Embryonic facial prominence (tissue), 1 donor: ENCODE data around the gene FLT3LG.
A peak's percentile ranks its signal among the peaks of the same experiment; 100 is the strongest.

ENCODE experiments used
- DNase-seq: peaks from one replicate; pipeline ENCODE4 v3.0.0-alpha.2; 2016; ENCODE audit errors: extremely low spot score

FLT3LG gene

DNA sequence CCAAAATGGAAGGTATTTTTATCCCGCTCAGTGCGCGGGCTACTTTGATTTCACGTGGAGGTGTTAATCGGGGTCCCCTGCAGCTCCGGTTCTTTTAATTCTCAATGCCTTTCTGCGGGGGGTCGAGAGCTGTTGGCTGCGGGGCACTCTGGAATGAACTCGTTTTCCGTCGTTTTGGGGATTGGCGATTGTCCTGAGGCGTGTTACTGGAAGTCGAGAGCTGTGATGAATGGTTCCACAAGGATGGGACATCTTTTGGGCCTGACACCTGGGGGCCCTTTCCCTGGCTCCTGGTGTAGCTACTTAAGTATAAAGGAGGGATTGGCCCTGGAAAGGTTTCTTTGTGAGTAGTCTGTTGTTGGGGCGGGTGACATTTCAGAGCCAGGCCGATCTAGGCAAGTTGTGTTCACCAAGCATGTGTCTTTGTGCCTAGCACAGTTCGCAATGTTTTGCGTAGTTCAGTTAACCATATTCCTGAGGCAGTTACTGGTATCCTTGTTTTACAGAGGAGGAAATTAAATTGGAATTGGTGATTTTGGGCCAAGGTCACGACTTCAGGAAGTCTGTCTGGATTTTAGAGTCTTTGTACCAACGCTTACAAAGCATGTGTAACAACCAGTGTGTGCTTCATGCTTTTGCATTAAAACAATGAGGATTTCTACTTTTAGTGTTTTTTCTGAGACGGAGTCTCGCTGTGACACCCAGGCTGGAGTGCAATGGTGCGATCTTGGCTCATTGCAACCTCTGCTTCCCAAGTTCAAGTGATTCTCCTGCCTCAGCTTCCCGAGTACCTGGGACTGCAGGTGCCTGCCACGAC lies 14.2 kb downstream of the FLT3LG start:
- DNase-seq: no peak

DNA sequence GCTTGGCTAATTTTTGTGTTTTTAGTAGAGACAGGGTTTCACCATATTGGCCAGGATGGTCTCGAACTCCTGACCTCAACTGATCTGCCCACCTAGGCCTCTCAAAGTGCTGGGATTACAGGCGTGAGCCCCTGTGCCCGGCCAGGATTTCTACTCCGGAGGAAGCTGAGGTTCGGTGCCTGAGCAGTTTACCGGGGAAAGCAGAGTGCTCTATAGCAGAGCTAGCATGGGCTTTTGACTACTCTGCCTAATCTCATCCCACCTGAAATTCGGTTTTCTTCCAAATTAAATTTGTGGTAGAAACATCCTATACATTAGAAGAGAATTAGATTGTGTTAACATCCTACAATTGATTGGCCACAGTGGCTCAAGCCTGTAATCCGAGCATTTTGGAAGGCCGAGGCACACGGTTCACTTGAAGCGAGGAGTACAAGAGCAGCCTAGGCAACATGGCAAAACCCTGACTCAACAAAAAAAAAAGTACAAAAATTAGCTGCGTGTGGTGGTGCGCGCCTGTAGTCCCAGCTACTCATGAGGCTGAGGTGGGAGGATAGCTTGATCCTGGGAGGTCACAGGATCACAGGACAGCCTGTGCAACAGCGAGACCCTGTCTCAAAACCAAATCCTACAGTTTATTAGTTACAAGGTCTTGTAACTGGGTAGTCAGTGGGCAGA lies 15.0 kb downstream of the FLT3LG start:
- no peak for DNase-seq

DNA sequence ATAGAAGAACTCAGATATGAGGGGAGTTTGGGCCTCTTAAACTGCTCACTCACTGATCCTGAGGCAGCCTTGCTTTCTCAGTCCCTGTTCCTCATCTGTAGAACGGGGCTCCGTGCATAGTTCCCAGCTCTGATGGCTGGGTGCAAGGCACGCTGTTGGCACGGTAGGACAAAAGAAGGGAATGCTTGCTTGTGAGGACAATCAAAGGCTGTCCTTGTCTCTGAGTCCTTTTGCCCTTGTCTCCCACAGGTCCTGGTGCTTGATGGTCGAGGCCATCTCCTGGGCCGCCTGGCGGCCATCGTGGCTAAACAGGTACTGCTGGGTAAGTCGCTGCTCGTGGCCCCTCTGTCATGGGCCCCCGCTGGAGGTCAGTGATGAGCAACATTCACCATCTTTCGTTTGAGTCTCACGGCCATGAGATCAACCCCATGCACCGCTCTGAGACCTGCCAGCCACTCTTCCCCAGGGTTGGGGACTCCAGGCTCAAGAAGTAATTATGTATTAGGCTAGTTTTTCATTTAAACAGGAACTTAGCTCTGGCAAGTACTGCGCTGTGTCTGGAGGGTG lies 15.7 kb downstream of the FLT3LG start:
- no peak for DNase-seq

DNA sequence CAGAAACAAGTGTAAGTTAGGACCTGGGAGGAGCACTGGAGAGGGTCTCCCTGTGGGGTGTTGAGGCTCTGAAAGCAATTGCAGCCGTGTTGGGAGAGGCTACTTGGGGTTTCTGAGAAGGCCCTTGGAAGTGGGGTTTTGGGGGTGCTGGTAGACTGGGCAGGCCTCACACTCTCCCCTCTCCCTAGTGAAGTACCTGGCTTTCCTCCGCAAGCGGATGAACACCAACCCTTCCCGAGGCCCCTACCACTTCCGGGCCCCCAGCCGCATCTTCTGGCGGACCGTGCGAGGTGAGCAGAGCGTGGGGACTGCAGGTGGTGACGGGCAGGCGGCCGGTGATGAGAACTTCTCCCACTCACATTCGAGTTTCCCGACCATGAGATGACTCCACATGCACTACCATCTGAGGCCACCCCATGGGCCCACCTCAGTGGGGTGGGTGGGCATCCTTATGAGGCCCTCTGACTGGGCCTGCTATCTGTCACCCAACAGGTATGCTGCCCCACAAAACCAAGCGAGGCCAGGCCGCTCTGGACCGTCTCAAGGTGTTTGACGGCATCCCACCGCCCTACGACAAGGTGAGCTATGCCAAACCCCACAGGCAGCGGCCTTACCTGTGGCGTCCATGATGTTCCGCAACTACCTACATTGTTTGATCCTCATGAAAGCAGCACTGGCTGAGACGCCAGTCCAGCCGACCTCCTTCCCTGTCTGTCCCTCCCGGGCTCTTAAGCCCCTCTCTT lies 16.4 kb downstream of the FLT3LG start:
- no peak for DNase-seq

DNA sequence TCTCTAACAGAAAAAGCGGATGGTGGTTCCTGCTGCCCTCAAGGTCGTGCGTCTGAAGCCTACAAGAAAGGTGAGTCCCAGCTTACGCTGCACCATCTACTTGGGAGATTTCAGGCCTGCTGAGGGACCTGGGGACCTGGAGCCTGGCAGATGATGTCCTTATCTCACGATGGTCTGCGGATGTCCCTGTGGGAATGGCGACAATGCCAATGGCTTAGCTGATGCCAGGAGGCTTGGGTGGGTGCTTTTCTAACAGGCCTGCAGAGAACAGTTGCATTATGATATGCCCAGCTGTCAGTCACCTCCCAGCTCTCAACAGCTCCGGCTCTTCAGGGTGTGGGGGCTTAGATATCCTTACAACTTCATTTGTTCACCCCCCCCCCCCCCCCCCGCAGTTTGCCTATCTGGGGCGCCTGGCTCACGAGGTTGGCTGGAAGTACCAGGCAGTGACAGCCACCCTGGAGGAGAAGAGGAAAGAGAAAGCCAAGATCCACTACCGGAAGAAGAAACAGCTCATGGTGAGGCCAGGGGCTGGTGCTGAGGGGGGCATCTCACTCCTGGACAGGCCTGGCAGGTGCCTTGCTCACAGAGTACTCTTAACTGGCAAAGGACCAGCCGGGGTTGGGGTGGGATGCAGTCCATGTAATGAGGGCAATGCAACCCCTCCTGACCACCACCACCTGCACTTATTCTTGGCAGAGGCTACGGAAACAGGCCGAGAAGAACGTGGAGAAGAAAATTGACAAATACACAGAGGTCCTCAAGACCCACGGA lies 17.2 kb downstream of the FLT3LG start:
- no peak for DNase-seq

DNA sequence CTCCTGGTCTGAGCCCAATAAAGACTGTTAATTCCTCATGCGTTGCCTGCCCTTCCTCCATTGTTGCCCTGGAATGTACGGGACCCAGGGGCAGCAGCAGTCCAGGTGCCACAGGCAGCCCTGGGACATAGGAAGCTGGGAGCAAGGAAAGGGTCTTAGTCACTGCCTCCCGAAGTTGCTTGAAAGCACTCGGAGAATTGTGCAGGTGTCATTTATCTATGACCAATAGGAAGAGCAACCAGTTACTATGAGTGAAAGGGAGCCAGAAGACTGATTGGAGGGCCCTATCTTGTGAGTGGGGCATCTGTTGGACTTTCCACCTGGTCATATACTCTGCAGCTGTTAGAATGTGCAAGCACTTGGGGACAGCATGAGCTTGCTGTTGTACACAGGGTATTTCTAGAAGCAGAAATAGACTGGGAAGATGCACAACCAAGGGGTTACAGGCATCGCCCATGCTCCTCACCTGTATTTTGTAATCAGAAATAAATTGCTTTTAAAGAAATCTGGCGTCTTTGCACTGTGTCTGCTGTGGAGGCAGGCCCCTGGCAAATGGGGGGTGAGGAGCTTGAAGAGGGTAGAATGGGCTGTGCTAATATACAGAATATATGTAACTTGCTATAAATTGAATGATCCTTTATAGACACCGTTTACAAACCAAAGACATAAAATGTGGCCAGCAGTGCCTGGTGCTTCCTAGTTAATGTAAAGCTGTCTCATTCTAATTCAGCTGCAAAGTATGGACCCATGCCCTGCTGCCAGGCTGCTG lies 18.0 kb downstream of the FLT3LG start:
- DNase-seq: no peak

DNA sequence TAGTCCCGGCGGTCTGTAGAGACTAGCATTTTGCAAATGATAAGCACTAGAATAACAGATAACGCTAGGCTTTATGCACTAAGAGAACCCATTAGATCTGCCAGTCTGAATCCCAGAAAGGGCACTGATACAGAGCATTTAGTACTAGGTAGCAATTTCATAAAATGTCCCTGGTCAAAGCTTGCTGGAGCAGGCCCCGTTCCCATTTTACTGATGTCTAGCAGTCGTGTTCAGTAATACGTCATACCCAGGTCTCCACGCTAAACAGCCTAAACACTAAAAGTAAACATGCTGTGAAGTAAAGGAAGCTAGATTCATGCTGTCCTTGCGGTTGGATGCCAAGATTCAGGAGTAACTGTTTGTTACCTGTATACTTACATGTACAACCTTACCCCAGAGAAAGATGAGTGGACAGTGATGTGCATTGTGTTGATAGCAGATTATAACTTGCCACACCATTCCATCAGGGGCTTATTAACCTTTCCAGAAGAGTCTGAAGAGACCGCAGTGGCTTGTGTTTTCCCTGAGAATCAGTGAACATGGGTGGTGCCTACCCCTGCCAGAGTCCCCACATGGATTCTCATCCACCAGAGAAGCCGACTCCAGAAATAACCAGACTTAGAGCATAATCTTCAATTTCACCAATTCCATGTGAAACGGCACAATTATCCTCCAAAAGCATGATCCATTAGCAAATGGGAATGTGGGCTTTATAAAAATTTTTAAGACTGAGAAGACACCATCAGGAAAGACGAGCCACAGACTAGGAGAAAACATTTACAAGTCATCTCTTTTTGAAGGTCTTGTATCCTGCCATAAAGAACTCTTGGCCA lies 18.8 kb downstream of the FLT3LG start:
- DNase-seq: no peak

DNA sequence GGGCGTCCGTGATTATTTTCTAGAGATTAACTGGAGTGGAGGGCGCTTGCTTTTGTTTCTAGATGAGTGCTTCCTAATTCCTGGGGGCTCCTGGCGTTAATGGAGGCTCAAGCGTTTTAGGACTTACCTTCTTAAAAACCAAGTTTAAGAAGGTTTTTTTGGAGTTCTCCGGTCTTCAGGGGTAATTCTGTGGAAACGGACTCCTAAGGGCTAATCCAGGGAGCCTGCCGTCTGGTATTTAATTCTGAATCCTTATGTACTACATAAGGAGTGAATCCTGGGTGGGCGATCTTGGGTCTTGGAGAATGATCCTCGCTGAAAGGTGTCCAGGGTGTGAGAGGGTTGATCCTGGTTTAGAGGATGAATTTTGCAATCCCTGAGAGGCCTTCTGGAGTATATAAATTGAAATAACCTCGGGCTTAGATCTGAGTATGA lies 22.6 kb downstream of the FLT3LG start:
- no peak for DNase-seq

DNA sequence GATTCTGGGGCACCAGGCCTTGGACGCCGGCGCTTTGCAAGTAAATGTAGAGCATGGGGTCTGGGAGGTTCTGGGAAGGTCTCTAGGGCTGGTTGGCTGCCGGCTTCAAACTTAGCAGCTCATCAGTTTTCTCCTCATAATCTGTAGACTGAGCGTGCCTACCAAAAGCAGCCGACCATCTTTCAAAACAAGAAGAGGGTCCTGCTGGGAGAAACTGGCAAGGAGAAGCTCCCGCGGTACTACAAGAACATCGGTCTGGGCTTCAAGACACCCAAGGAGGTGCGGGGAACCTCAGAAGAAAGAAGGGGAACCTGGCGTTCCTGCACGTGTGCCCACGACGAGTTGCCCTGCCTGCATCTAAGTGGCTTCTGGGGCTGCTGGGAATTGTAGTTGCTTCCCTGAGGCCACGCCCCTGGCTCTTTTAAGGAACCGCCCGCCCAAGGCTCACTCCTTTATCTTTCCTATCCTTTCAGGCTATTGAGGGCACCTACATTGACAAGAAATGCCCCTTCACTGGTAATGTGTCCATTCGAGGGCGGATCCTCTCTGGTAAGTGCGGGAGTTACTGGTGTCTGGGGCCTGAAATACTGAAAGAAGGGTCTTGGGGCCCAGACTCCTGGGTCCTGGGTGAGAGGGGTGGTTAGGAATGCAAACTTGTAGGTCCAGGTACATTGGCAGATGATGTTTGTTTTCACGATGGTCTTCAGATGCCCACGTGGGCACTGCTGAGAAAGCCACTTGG lies 23.2 kb downstream of the FLT3LG start:
- DNase-seq: no peak

DNA sequence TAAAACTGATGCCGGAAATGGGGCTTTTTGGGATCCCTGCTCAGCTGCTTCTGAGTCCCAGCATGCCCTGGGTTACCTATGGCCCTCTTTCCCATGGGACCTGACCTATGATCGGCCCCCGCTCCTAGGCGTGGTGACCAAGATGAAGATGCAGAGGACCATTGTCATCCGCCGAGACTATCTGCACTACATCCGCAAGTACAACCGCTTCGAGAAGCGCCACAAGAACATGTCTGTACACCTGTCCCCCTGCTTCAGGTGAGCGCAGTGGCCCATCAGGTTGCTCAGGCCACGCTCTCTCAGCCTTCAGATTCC lies 23.7 kb downstream of the FLT3LG start:
- no peak for DNase-seq

DNA sequence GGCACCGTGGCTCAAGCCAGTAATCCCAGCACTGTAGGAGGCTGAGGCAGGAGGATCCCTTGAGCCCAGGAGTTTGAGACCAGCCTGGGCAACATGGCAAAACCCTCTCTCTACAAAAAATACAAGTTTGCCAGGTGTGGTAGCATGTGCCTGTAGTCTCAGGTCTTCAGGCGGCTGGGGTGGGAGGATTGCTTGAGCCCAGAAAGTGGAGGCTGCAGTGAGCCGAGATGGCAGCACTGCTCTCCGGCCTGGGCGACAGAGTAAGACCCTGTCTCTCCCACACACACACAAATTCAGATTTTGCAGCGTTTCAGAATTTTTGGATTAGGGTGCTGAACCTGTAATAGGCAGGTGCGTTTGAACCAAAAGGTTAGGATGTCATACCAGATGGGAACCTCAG lies 24.5 kb downstream of the FLT3LG start:
- DNase-seq: no peak

DNA sequence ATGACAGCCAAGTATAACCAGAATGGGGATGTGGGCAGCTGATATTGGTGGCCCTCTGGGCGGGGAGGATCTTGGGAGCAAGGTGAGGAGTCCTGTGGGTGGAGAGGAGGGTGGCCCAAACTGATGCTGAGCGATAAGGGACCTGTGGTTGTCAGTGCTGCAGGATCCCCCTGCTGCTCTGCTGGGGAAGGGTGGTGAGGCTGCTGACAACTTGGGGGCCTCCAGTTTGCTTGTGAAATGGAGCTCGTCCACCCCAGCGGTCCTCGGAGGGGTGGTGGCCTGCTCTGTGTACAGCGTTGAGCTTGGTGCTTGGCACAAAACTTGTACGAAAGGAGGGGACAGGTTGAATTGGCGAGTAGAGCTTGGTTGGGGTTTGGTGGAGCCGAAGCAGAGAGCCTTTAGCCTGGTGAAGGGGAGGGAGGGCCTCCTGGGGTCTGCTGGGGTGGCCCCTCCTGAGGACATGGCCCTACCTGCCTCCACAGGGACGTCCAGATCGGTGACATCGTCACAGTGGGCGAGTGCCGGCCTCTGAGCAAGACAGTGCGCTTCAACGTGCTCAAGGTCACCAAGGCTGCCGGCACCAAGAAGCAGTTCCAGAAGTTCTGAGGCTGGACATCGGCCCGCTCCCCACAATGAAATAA lies 25.1 kb downstream of the FLT3LG start:
- no peak for DNase-seq

DNA sequence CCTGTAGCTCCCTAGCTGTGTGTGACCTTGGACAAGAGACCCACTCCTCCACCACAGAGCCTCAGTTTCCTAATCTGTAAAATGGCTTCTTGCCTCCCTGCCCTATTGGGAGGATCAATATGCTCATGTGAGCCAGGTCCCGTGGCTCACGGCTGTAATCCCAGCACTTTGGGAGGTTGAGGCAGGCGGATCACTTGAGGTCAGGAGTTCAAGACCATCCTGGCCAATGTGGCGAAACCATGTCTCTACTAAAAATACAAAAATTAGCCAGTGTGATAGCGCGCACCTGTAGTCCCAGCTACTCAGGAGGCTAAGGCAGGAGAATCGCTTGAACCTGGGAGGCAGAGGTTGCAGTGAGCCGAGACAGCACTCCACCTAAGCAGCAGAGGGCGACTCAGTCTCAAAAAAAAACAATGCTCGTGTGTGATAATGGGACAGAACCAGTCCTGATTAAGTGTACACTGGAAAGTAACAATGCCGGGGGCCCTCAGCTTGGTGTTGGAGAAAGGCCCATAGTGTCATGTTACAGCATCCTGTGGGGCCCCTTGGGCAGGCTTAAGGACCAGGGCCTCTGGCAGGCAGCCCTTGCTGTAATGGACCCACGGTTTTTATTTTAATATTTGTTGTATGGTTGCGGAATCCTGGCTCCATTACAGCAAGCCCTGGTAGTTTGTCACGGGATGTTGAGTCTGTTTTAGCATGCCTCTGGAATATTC lies 29.0 kb downstream of the FLT3LG start:
- DNase-seq: peak; percentile 58

DNA sequence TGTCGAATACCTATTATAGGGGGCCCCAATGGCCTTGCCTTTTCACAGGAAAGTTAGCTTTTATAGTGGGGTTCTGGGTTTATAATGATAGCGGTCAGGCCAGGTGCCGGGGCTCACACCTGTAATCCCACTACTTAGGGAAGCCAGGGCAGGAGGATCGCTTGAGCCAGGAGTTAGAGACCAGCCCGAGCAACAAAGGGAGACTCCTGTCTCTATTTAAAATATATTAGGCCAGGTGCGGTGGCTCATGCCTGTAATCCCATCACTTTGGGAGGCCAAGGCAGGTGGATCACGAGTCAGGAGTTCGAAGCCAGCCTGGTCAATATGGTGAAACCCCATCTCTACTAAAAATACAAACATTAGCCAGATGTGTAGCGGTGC lies 29.6 kb downstream of the FLT3LG start:
- no peak for DNase-seq

DNA sequence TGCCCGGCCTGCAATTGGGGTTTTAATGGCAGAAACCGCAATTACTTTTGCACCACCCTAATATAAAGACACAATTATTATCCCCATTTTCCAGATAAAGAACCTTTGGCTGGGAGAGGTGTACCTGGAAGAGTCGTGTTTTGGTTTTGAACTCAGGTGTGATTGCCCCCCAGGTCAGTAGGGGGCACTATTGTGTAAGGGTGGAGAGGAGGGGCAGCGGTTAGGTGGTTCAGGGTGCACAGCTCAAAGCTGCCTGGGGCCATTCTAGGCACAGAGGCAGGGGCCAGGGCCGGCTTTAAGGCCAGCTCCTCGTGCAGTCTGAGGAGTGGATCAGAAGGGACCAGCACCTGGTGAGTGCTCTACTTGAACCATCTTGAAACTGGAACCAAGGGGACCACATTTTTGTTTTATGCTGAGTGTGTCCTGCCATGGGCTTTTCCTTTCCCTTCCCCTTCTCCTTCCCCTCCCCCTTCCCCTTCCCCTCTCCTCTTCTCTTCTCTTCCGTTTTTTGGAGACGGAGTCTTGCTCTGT lies 32.6 kb downstream of the FLT3LG start:
- DNase-seq: no peak

DNA sequence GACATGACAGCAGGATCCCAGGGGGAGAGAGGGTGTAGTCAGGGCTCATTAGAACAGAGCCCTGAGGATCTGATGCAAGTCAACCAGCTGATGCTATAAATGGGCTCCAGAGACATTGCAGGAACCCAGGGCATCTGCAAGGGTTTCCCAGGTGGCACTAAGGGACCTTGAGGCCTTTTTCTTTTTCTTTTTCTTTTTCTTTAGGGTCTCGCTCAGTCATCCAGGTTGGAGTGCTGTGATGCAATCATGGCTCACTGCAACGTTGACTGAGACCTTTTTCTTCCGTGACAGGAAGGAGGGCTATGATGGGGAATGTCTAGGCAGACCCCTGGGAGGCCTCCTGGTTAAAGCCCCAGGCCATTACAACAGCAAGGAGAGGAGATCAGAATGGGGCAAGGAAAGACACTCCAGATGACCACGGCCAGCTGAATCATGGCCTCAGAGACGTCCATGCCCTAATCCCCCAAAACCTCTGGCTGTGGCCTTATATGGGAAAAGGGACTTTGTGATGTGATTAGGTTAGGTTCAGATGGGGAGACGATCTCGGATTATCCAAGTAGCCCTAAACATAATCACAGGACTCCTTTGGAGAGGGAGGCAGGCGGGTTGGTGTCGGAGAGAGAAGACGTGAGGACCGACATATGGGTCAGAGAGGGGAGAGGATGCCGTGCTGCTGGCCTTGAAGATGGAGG lies 33.9 kb downstream of the FLT3LG start:
- no peak for DNase-seq

DNA sequence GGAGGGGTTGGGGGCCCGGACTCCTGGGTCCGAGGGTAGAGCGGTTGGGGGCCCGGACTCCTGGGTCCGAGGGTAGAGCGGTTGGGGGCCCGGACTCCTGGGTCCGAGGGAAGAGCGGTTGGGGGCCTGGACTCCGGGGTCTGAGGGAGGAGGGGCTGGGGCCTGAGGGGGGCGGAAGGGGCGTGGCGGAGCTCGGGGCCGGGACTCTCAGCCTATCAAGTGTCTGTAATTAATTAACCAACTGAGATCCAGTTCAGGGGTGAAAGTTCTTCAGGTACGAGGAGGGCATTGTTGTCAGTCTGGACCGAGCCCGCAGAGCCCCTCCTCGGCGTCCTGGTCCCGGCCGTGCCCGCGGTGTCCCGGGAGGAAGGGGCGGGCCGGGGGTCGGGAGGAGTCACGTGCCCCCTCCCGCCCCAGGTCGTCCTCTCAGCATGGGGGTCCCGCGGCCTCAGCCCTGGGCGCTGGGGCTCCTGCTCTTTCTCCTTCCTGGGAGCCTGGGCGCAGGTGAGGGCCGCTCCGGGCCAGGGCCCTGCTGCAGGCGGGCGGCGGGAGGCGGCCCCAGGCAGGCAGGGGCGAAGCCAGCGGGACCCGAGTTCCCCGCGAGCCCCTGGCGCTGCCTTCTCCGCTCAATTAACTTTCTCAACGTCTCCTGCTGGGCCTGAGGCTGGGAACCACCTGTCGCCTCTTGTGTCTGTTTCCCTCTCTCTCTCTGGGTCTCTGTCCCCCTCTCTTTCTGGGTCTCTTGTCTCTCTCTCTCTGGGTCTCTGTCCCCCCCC lies 39.1 kb downstream of the FLT3LG start:
- DNase-seq: no peak
